Osteocyte (in vitro differentiated cells): ENCODE results near the gene CELF4. TPM values are rescaled to one million over a fixed set of nuclear protein-coding genes. Genes with fewer than 3 reads are reported as not detected.

Source experiments
- DNase-seq: peaks from one replicate; pipeline ENCODE4 v3.0.0; 2021; ENCODE audit warnings: mixed read lengths; ENCODE audit not compliant: unreplicated experiment; ENCODE audit errors: extremely low spot score
- H3K27ac Mint-ChIP-seq: one replicate; pipeline ENCODE4 v1.8.0; 2021; ENCODE audit warnings: mild to moderate bottlenecking, mixed read lengths; ENCODE audit not compliant: unreplicated experiment
- H3K27me3 Mint-ChIP-seq: one replicate; pipeline ENCODE4 v1.8.0; 2021; ENCODE audit warnings: mixed read lengths; ENCODE audit not compliant: unreplicated experiment
- H3K36me3 Mint-ChIP-seq: one replicate; pipeline ENCODE4 v1.8.0; 2021; ENCODE audit warnings: mixed read lengths; ENCODE audit not compliant: unreplicated experiment
- H3K4me1 Mint-ChIP-seq: one replicate; pipeline ENCODE4 v1.8.0; 2021; ENCODE audit warnings: mixed read lengths; ENCODE audit not compliant: unreplicated experiment
- H3K4me3 Mint-ChIP-seq: one replicate; pipeline ENCODE4 v1.8.0; 2021; ENCODE audit warnings: mild to moderate bottlenecking, moderate library complexity, mixed read lengths; ENCODE audit not compliant: unreplicated experiment
- H3K9me3 Mint-ChIP-seq: one replicate; pipeline ENCODE4 v1.8.0; 2021; ENCODE audit warnings: mixed read lengths; ENCODE audit not compliant: unreplicated experiment
- CTCF ChIP-seq: fragments of 200-600 bp; sonication (generic); IDR thresholded peaks from 2 replicates; pipeline ENCODE4 v1.5.0; 2021; ENCODE audit warnings: antibody characterized with exemption, mild to moderate bottlenecking, moderate library complexity
- total RNA-seq: library from RNA; stranded (reverse); gene quantifications from 2 replicates; pipeline ENCODE4 v1.2.1, GENCODE V29; 2021

Gene CELF4
- total RNA-seq, 1 donor from 2014 or later: not detected

- Mint-ChIP-seq H3K4me3 (no peak overlapping the region), H3K4me1 (no peaks in the 10 kb centered on the region), H3K27ac (no peak overlapping the region), H3K36me3 (no peaks in the 10 kb centered on the region), H3K9me3 (no peaks in the 10 kb centered on the region), H3K27me3 (no peaks in the 10 kb centered on the region)
- no peak for TF ChIP-seq CTCF
- no peak for DNase-seq
Observed at GRCh38 chr18:37588289-37588688, 22.7 kb upstream of the CELF4 start.

GRCh38 chr18:37586656-37587225 is 21.1 kb upstream of the CELF4 start:
- Mint-ChIP-seq H3K27me3 (no peaks in the 10 kb centered on the region), H3K9me3 (no peaks in the 10 kb centered on the region), H3K4me3 (no peak overlapping the region), H3K36me3 (no peaks in the 10 kb centered on the region), H3K27ac (no peak overlapping the region), H3K4me1 (no peaks in the 10 kb centered on the region)
- TF ChIP-seq CTCF: no peak
- DNase-seq: no peak

- Mint-ChIP-seq H3K9me3 (no peaks in the 10 kb centered on the region), H3K4me1 (no peaks in the 10 kb centered on the region), H3K27ac (no peak overlapping the region), H3K36me3 (no peaks in the 10 kb centered on the region), H3K4me3 (no peak overlapping the region), H3K27me3 (no peaks in the 10 kb centered on the region)
- no peak for DNase-seq
- TF ChIP-seq CTCF: no peak
Observed at GRCh38 chr18:37584952-37585695, 19.5 kb upstream of the CELF4 start.

GRCh38 chr18:37584217-37584616 is 18.6 kb upstream of the CELF4 start:
- no peak for TF ChIP-seq CTCF
- no peaks in the 10 kb centered on the region for H3K9me3 Mint-ChIP-seq
- no peaks in the 10 kb centered on the region for H3K27me3 Mint-ChIP-seq
- no peaks in the 10 kb centered on the region for H3K36me3 Mint-ChIP-seq
- no peak overlapping the region for H3K27ac Mint-ChIP-seq
- no peak for DNase-seq
- H3K4me1 Mint-ChIP-seq: no peaks in the 10 kb centered on the region
- H3K4me3 Mint-ChIP-seq: no peak overlapping the region

- H3K9me3 Mint-ChIP-seq: no peaks in the 10 kb centered on the region
- H3K4me3 Mint-ChIP-seq: no peak overlapping the region
- no peak for TF ChIP-seq CTCF
- no peaks in the 10 kb centered on the region for H3K4me1 Mint-ChIP-seq
- H3K27ac Mint-ChIP-seq: no peak overlapping the region
- H3K27me3 Mint-ChIP-seq: no peaks in the 10 kb centered on the region
- DNase-seq: no peak
- H3K36me3 Mint-ChIP-seq: no peaks in the 10 kb centered on the region
Observed at GRCh38 chr18:37582261-37582660, 16.7 kb upstream of the CELF4 start.
